ENCODE results near the gene LIFR. TPM values are rescaled to one million over a fixed set of nuclear protein-coding genes. Genes with fewer than 3 reads are reported as not detected.

LIFR gene
- total and polyA plus RNA-seq, 2 donors (not counting 1 experiment from before 2014, with no cell fraction given): 43.6 to 65.1 TPM

DNA sequence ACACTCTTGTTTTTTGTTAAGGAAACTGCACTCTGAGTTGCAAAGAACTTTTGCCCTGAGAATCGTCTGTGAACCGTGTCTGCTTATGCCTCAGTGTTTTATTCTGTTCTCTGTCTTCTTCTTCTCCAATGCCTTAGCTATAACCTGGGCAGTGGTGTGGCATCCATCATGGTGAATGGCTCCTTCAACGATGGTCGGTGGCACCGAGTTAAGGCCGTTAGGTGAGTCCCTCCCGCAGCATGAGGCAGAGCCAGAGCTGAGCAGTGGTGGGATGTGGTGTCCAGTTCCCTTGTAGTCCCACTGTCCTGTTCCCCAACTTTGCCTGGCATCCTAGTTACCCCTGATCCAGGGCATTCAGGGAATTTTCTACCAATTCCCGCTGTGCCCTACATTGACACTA lies 98.3 kb downstream of the LIFR start:
- DNase-seq (ENCODE audit: low read depth in 2 of 2): no peak
- Histone ChIP-seq H2AFZ (ENCODE audit: low read length) (no peak overlapping the region), H3K4me1 (ENCODE audit: control insufficient read depth, extremely low read depth, insufficient read depth, low read length) (peaks cover 7% of the 10 kb centered on the region), H4K20me1 (ENCODE audit: control insufficient read depth, extremely low read depth, insufficient read depth, low read length) (no peaks in the 10 kb centered on the region), H3K9ac (ENCODE audit: insufficient read depth, low read length) (no peak overlapping the region), H3K27me3 (ENCODE audit: control insufficient read depth, insufficient read depth, low read length) (no peaks in the 10 kb centered on the region), H3K27ac (ENCODE audit: insufficient read depth, low read length) (no peak overlapping the region), H3K9me3 (ENCODE audit: control insufficient read depth, insufficient read depth, low read depth, low read length) (no peaks in the 10 kb centered on the region), H3K79me2 (ENCODE audit: control insufficient read depth, insufficient read depth, low read length) (no peaks in the 10 kb centered on the region), H3K4me2 (ENCODE audit: extremely low read depth, insufficient read depth, low read length) (no peak overlapping the region), H3K36me3 (ENCODE audit: control insufficient read depth, insufficient read depth, low read length) (no peaks in the 10 kb centered on the region), H3K4me3 (replicated peaks in 1 of 4; ENCODE audit: control extremely low read depth in 1 of 4, insufficient read depth in 1 of 4, low read depth in 3 of 4, low read length in 4 of 4) (no peak overlapping the region)
- TF ChIP-seq, protein P1, sequence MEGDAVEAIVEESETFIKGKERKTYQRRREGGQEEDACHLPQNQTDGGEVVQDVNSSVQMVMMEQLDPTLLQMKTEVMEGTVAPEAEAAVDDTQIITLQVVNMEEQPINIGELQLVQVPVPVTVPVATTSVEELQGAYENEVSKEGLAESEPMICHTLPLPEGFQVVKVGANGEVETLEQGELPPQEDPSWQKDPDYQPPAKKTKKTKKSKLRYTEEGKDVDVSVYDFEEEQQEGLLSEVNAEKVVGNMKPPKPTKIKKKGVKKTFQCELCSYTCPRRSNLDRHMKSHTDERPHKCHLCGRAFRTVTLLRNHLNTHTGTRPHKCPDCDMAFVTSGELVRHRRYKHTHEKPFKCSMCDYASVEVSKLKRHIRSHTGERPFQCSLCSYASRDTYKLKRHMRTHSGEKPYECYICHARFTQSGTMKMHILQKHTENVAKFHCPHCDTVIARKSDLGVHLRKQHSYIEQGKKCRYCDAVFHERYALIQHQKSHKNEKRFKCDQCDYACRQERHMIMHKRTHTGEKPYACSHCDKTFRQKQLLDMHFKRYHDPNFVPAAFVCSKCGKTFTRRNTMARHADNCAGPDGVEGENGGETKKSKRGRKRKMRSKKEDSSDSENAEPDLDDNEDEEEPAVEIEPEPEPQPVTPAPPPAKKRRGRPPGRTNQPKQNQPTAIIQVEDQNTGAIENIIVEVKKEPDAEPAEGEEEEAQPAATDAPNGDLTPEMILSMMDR (conservative IDR thresholded peaks at IDR 0.05 in 1 of 2, IDR thresholded peaks at IDR 0.05 in 1 of 2; ENCODE audit: low read depth in 1 of 2, low read length in 2 of 2): no peak
- no peak for TF ChIP-seq EZH2 (IDR thresholded peaks at IDR 0.05; ENCODE audit: low read length, missing control alignments)

DNA sequence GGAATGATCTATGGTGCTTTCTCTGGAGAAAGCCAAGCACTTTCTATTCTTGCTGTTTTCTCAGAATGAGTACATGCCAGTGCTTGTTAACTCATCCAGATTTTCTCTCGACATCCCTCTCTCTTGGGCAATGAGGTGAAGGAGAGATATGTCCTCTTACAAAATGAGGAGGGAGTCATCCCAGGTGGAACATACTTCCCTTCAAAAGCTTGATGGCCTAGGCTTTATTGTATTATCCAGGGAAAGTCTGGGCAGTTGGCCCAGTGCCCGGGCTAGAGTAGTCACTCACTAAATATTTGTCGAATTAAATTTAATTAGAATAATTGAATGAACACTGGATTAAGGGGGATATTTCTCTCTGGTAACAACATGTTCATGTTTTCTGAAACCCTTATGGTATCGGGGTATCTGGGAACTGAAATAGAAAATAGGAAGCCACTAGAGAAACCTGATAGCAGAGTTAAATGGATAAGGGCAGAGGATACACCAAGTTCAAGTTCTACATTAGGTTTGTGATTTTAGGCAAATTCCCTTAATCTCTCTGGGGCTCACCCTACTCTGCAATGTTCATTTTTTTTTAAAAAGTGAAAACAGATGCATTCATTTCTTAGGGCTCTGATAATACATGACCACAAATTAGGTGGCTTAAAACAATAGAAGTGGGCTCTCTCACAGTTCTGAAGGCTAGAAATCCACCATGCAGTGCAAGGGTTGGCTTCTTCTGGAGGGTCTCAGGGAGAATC lies 99.6 kb downstream of the LIFR start:
- no peaks in the 10 kb centered on the region for H3K27me3 ChIP-seq (ENCODE audit: control insufficient read depth, insufficient read depth, low read length)
- H4K20me1 ChIP-seq (ENCODE audit: control insufficient read depth, extremely low read depth, insufficient read depth, low read length): no peaks in the 10 kb centered on the region
- no peaks in the 10 kb centered on the region for H3K79me2 ChIP-seq (ENCODE audit: control insufficient read depth, insufficient read depth, low read length)
- TF ChIP-seq, protein P1 (conservative IDR thresholded peaks at IDR 0.05 in 1 of 2, IDR thresholded peaks at IDR 0.05 in 1 of 2; ENCODE audit: low read depth in 1 of 2, low read length in 2 of 2): no peak
- TF ChIP-seq EZH2 (IDR thresholded peaks at IDR 0.05; ENCODE audit: low read length, missing control alignments): no peak
- H3K4me3 ChIP-seq (replicated peaks in 1 of 4; ENCODE audit: control extremely low read depth in 1 of 4, insufficient read depth in 1 of 4, low read depth in 3 of 4, low read length in 4 of 4): no peak overlapping the region
- no peaks in the 10 kb centered on the region for H3K4me1 ChIP-seq (ENCODE audit: control insufficient read depth, extremely low read depth, insufficient read depth, low read length)
- no peak overlapping the region for H3K27ac ChIP-seq (ENCODE audit: insufficient read depth, low read length)
- no peak overlapping the region for H3K9ac ChIP-seq (ENCODE audit: insufficient read depth, low read length)
- no peaks in the 10 kb centered on the region for H3K9me3 ChIP-seq (ENCODE audit: control insufficient read depth, insufficient read depth, low read depth, low read length)
- DNase-seq (ENCODE audit: low read depth in 2 of 2): no peak
- no peaks in the 10 kb centered on the region for H3K36me3 ChIP-seq (ENCODE audit: control insufficient read depth, insufficient read depth, low read length)
- no peak overlapping the region for H2AFZ ChIP-seq (ENCODE audit: low read length)
- H3K4me2 ChIP-seq (ENCODE audit: extremely low read depth, insufficient read depth, low read length): no peak overlapping the region

DNA sequence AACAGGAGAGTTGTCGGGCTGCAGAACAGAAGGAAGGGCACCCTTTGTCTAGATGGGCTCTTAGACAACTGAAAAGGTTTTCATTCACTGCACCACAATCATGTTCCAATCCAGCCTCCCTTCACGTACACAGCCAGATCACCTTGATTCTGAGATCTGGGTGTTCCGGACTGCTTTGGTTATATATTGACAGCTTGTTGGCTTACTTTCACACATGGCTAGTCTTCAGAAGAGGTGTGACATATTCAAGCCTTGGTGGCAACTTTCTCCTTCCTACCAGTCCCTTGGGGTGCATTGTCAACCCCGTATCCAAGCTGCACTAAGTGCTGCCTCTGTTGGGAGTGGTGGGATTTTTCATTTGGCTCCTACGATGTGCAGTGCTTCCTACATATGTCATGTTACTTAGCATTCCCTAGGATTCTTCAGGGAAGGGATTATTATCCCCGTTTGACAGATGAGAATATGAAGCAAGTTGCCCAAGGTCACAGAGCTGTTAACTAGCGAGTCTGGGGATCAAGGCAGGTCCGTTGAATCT lies 100.6 kb downstream of the LIFR start:
- Histone ChIP-seq H3K4me2 (ENCODE audit: extremely low read depth, insufficient read depth, low read length) (no peak overlapping the region), H3K9ac (ENCODE audit: insufficient read depth, low read length) (no peak overlapping the region), H3K4me3 (replicated peaks in 1 of 4; ENCODE audit: control extremely low read depth in 1 of 4, insufficient read depth in 1 of 4, low read depth in 3 of 4, low read length in 4 of 4) (no peak overlapping the region), H3K79me2 (ENCODE audit: control insufficient read depth, insufficient read depth, low read length) (no peaks in the 10 kb centered on the region), H3K27ac (ENCODE audit: insufficient read depth, low read length) (no peak overlapping the region), H3K9me3 (ENCODE audit: control insufficient read depth, insufficient read depth, low read depth, low read length) (no peaks in the 10 kb centered on the region), H4K20me1 (ENCODE audit: control insufficient read depth, extremely low read depth, insufficient read depth, low read length) (no peaks in the 10 kb centered on the region), H3K4me1 (ENCODE audit: control insufficient read depth, extremely low read depth, insufficient read depth, low read length) (peaks cover 1% of the 10 kb centered on the region), H3K27me3 (ENCODE audit: control insufficient read depth, insufficient read depth, low read length) (no peaks in the 10 kb centered on the region), H2AFZ (ENCODE audit: low read length) (no peak overlapping the region), H3K36me3 (ENCODE audit: control insufficient read depth, insufficient read depth, low read length) (no peaks in the 10 kb centered on the region)
- TF ChIP-seq, protein P1 (conservative IDR thresholded peaks at IDR 0.05 in 1 of 2, IDR thresholded peaks at IDR 0.05 in 1 of 2; ENCODE audit: low read depth in 1 of 2, low read length in 2 of 2): no peak
- no peak for TF ChIP-seq EZH2 (IDR thresholded peaks at IDR 0.05; ENCODE audit: low read length, missing control alignments)
- no peak for DNase-seq (ENCODE audit: low read depth in 2 of 2)
